Neutrophil (primary cell): Measurements from ENCODE around the gene GPRC5B.

ENCODE experiments used
- H3K27ac ChIP-seq: fragments of 200-600 bp; sonication (generic); 2 replicates; pipeline ENCODE4 v1.5.1; 2016; ENCODE audit warnings: mild to moderate bottlenecking, moderate library complexity
- H3K27me3 ChIP-seq: fragments of 200-600 bp; sonication (generic); 2 replicates; pipeline ENCODE4 v1.6.0; 2016; ENCODE audit warnings: mild to moderate bottlenecking
- H3K36me3 ChIP-seq: fragments of 200-600 bp; sonication (generic); 2 replicates; pipeline ENCODE4 v1.5.1; 2017
- H3K4me1 ChIP-seq, 2 experiments: fragments of 200-600 bp in 1 of 2; sonication (generic) in 1 of 2; 1 replicate in 1 of 2; 2 replicates in 1 of 2; pipeline versions ENCODE4 v1.5.1 to v1.6.1; 2013 to 2016; ENCODE audit warnings: low read depth in 1 of 2, low read length in 1 of 2, mild to moderate bottlenecking in 1 of 2, moderate library complexity in 1 of 2; ENCODE audit not compliant: control insufficient read depth in 1 of 2, insufficient read depth in 1 of 2
- H3K4me3 ChIP-seq, 2 experiments: fragments of 200-600 bp in 1 of 2; sonication (generic) in 1 of 2; 1 replicate in 1 of 2; 2 replicates in 1 of 2; pipeline ENCODE4 v1.5.1; 2013 to 2016; ENCODE audit warnings: low read depth in 1 of 2, low read length in 1 of 2, mild to moderate bottlenecking in 1 of 2, moderate library complexity in 1 of 2
- H3K9me3 ChIP-seq: fragments of 200-600 bp; sonication (generic); 2 replicates; pipeline ENCODE4 v1.5.1; 2016
- CTCF ChIP-seq: fragments of 200-600 bp; sonication (generic); IDR thresholded peaks from 2 replicates; pipeline ENCODE4 v1.5.1; 2016; ENCODE audit warnings: antibody characterized with exemption

GPRC5B gene

DNA sequence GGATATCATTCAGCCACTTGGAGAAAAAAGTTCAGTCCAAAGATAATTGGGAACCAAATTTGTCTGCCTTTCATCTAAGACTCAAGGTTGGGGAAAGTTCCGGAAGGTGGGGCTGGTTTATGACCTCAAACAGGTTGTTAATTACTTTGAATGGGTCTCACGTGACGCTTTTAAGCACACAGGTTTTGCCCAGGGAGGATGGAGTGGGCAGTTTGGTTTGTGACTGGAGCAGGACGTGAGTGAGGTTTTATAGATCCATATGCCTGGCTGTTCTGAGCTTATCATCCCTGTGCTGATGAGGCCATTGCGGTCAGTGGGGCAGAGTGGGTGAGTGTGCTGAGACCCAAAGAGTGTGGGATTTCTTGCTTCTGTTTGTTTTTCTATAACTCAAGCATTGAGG, 38.7 kb upstream of the GPRC5B start:
- H3K36me3 ChIP-seq = no peaks in the 10 kb centered on the region
- no peak overlapping the region for H3K27ac ChIP-seq
- H3K4me3 ChIP-seq = no peak overlapping the region
- peaks cover 3% of the 10 kb centered on the region for H3K27me3 ChIP-seq
- no peaks in the 10 kb centered on the region for H3K4me1 ChIP-seq
- no peaks in the 10 kb centered on the region for H3K9me3 ChIP-seq
- TF ChIP-seq CTCF = no peak

- TF ChIP-seq CTCF = no peak
- Histone ChIP-seq H3K9me3 (no peaks in the 10 kb centered on the region), H3K4me1 (no peaks in the 10 kb centered on the region), H3K4me3 (no peak overlapping the region), H3K36me3 (no peaks in the 10 kb centered on the region), H3K27ac (no peak overlapping the region), H3K27me3 (peaks cover 3% of the 10 kb centered on the region)
Measured at GRCh38 chr16:19919142-19919541, 34.5 kb upstream of the GPRC5B start.

DNA sequence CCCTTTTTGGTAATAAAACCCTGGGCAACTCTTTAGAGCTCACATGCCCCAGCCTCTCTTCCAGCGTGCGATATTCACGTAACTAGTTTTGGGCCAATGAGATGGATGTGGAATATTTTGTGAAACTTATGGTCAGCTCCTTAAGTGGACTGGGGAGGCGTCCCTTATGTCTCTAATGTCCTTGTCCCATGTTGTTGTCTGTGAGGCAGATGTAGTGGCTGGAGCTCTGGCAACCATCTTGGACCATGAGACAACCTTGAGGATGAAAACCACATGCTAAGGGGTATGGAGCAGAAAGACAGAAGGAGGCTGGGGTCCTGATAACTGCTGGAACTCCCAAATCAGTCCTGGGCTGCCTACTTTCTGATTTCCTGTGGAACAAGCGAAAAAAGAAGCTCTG, 31.4 kb upstream of the GPRC5B start:
- Histone ChIP-seq H3K4me1 (no peaks in the 10 kb centered on the region), H3K27me3 (peaks cover 8% of the 10 kb centered on the region), H3K4me3 (no peak overlapping the region), H3K36me3 (no peaks in the 10 kb centered on the region), H3K9me3 (no peaks in the 10 kb centered on the region), H3K27ac (no peak overlapping the region)
- TF ChIP-seq CTCF = no peak

DNA sequence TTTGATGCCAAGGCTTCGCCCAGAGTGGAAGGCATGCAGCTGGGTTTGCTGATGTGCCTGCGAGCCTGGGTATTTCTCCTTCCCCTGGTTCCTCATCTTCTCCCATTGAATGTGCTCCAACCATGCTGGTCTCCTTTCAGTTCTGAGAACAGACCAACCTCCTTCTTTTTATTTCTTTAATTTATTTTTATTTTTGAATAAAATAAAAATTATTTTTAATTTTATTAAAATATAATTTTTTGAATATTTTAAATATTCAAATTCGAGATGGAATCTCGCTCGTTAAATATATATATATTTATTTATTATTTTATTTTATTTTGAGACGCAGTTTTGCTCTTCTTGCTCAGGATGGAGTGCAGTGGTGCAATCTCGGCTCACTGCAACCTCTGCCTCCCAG, 30.2 kb upstream of the GPRC5B start:
- TF ChIP-seq CTCF = no peak
- H3K9me3 ChIP-seq = no peaks in the 10 kb centered on the region
- H3K27ac ChIP-seq = no peak overlapping the region
- no peak overlapping the region for H3K4me3 ChIP-seq
- no peaks in the 10 kb centered on the region for H3K4me1 ChIP-seq
- H3K27me3 ChIP-seq = peaks cover 10% of the 10 kb centered on the region
- H3K36me3 ChIP-seq = no peaks in the 10 kb centered on the region

DNA sequence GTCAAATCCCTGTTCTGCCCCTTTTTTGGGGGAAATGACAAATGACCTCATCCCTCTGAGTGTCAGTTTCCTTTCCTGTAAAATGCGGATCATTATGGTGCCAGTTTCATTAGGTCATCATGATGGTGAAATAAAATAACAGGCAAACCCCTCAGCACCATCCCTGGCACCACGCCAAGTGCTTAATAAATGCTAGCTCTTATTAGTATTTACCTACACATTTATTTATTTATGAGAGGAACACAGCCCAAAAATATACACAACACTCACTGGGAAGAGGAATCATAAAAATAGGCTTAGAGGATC, 28.6 kb upstream of the GPRC5B start:
- Histone ChIP-seq H3K4me1 (no peaks in the 10 kb centered on the region), H3K27ac (no peak overlapping the region), H3K27me3 (peaks cover 10% of the 10 kb centered on the region), H3K4me3 (no peak overlapping the region), H3K36me3 (no peaks in the 10 kb centered on the region), H3K9me3 (no peaks in the 10 kb centered on the region)
- no peak for TF ChIP-seq CTCF
